PC-3 (cell line): Measurements from ENCODE around the gene RANBP3. TPM values are rescaled to one million over a fixed set of nuclear protein-coding genes. Genes with fewer than 3 reads are reported as not detected.

Experiments used
- ATAC-seq: fragments of 200-7000 bp; cut with Tn5 transposase; 2 replicates; pipeline ENCODE4 v1.9.1; 2020; ENCODE audit warnings: mild to moderate bottlenecking, moderate library complexity
- BruUV-seq: library from RNA; stranded (reverse); fragments of 400-500 nt; replicated peaks from 2 replicates; lab custom pipeline; 2021; lab: Mats Ljungman, UMichigan
- CTCF ChIA-PET: fragments of 300-600 bp; sonication (Branson Sonifier 250); formaldehyde crosslinking; loops from one replicate; lab custom pipeline; 2022; ENCODE audit warnings: antibody characterized with exemption; lab: Charles Lee
- POLR2A ChIA-PET: fragments of 300-600 bp; sonication (Branson Sonifier 250); formaldehyde crosslinking; loops from one replicate; lab custom pipeline; 2022; ENCODE audit warnings: antibody characterized with exemption; ENCODE audit not compliant: unreplicated experiment; lab: Charles Lee
- DNase-seq: peaks from one replicate; pipeline ENCODE4 v3.0.0-alpha.2; 2015
- H2AFZ ChIP-seq: fragments of 300-600 bp; sonication (generic); 2 replicates; pipeline ENCODE4 v1.6.0; 2016; ENCODE audit warnings: antibody characterized with exemption, low read length
- H3F3A ChIP-seq: fragments of 300-600 bp; sonication (generic); one replicate; pipeline ENCODE4 v1.6.0; 2017; ENCODE audit warnings: antibody characterized with exemption, low read length, control low read depth, mild to moderate bottlenecking; ENCODE audit not compliant: unreplicated experiment
- H3K27ac ChIP-seq: fragments of 300-600 bp; sonication (generic); 2 replicates; pipeline ENCODE4 v1.5.1; 2016; ENCODE audit warnings: mild to moderate bottlenecking, low read length
- H3K27me3 ChIP-seq: fragments of 300-600 bp; sonication (generic); 2 replicates; pipeline ENCODE4 v1.6.1; 2016; ENCODE audit warnings: low read length, mixed read lengths
- H3K36me3 ChIP-seq: fragments of 300-600 bp; sonication (generic); 2 replicates; pipeline ENCODE4 v1.6.1; 2016; ENCODE audit warnings: low read depth, mixed run types, low read length, mixed read lengths
- H3K4me1 ChIP-seq: fragments of 300-600 bp; sonication (generic); 2 replicates; pipeline ENCODE4 v1.5.1; 2016; ENCODE audit warnings: low read length; ENCODE audit not compliant: insufficient read depth
- H3K4me2 ChIP-seq: fragments of 300-600 bp; sonication (generic); 2 replicates; pipeline ENCODE4 v1.6.0; 2016; ENCODE audit warnings: low read length
- H3K4me3 ChIP-seq: fragments of 300-600 bp; sonication (generic); 2 replicates; pipeline ENCODE4 v1.5.1; 2016; ENCODE audit warnings: mild to moderate bottlenecking, low read length, mixed read lengths
- H3K79me2 ChIP-seq: fragments of 300-600 bp; sonication (generic); 2 replicates; pipeline ENCODE4 v1.6.1; 2017; ENCODE audit warnings: low read length, mixed read lengths
- H3K9ac ChIP-seq: fragments of 300-600 bp; sonication (generic); 2 replicates; pipeline ENCODE4 v1.6.0; 2016; ENCODE audit warnings: mild to moderate bottlenecking, low read length
- H3K9me2 ChIP-seq: fragments of 300-600 bp; sonication (generic); replicated peaks from 2 replicates; pipeline ENCODE4 v1.6.1; 2016; ENCODE audit warnings: mixed run types, low read length, mixed read lengths
- H3K9me3 ChIP-seq: fragments of 300-600 bp; sonication (generic); 2 replicates; pipeline ENCODE4 v1.6.1; 2016; ENCODE audit warnings: low read length, mixed read lengths
- H4K20me1 ChIP-seq: fragments of 300-600 bp; sonication (generic); 2 replicates; pipeline ENCODE4 v1.6.1; 2016; ENCODE audit warnings: low read length, mixed read lengths
- EZH2 ChIP-seq: fragments of 300-600 bp; sonication (generic); IDR thresholded peaks from one replicate; pipeline ENCODE4 v1.6.1; 2017; ENCODE audit warnings: antibody characterized with exemption, mild to moderate bottlenecking, low read length; ENCODE audit not compliant: unreplicated experiment
- EZH2phosphoT487 ChIP-seq: fragments of 300-600 bp; sonication (generic); IDR thresholded peaks from 2 replicates; pipeline ENCODE4 v1.6.1; 2018; ENCODE audit warnings: mild to moderate bottlenecking, antibody characterized with exemption, low read length, borderline replicate concordance
- intact Hi-C: fragments of 100-400 bp; cut with micrococcal nuclease; formaldehyde crosslinking; loops from 2 replicates; pipeline ENCODE4 v1.9.0; 2023
- total RNA-seq: library from RNA; depleted of rRNA; stranded (reverse); fragments of >200 nt; gene quantifications from 2 replicates; pipeline ENCODE4 v1.2.3, GENCODE V29; 2014
- TF ChIP-seq, protein P1 (sequence below): fragments of 300-600 bp; sonication (generic); conservative IDR thresholded peaks from 2 replicates; pipeline ENCODE4 v1.5.1; 2017; ENCODE audit warnings: antibody characterized with exemption, low read depth, mild to moderate bottlenecking, low read length

Gene RANBP3
- total RNA-seq, 1 experiment from 2014 or later: 114 TPM

DNA sequence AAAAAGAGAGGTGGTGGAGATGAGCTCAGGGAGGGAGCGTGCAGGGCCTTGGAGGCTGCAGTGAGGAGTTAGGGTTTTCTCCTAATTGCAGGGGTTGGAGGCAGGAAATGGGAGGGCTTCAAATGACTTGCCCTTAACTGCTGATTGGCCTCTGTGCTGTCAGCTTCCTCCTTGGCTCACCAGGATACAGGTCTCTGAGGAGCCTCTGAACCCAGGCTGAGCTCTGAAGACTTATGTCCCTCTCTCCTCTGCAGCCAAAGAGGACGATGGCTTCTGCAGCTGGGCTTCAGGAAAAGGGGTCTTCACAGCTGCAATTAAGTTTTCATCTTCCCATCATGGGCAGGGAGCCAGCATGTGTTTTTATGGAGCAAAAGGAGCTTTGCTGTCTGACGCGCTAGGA lies 6.7 kb upstream of the RANBP3 start:
- no peaks in the 10 kb centered on the region for H4K20me1 ChIP-seq
- ChIA-PET POLR2A (no interaction called here), CTCF (no interaction called here)
- no peaks in the 10 kb centered on the region for H3K36me3 ChIP-seq
- H3K4me3 ChIP-seq: no peak overlapping the region
- no peak for ATAC-seq
- TF ChIP-seq EZH2 (no peak), EZH2phosphoT487 (no peak)
- TF ChIP-seq, protein P1, sequence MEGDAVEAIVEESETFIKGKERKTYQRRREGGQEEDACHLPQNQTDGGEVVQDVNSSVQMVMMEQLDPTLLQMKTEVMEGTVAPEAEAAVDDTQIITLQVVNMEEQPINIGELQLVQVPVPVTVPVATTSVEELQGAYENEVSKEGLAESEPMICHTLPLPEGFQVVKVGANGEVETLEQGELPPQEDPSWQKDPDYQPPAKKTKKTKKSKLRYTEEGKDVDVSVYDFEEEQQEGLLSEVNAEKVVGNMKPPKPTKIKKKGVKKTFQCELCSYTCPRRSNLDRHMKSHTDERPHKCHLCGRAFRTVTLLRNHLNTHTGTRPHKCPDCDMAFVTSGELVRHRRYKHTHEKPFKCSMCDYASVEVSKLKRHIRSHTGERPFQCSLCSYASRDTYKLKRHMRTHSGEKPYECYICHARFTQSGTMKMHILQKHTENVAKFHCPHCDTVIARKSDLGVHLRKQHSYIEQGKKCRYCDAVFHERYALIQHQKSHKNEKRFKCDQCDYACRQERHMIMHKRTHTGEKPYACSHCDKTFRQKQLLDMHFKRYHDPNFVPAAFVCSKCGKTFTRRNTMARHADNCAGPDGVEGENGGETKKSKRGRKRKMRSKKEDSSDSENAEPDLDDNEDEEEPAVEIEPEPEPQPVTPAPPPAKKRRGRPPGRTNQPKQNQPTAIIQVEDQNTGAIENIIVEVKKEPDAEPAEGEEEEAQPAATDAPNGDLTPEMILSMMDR: no peak
- intact Hi-C loops: no loop called here
- H3K9me3 ChIP-seq: no peaks in the 10 kb centered on the region
- no peak overlapping the region for H3K9ac ChIP-seq
- H3F3A ChIP-seq: no peaks in the 10 kb centered on the region
- H2AFZ ChIP-seq: no peak overlapping the region
- H3K79me2 ChIP-seq: peaks cover 11% of the 10 kb centered on the region
- DNase-seq: no peak
- BruUV-seq: no TSS peak
- no peaks in the 10 kb centered on the region for H3K9me2 ChIP-seq
- H3K4me1 ChIP-seq: peaks cover 13% of the 10 kb centered on the region
- no peak overlapping the region for H3K4me2 ChIP-seq
- no peaks in the 10 kb centered on the region for H3K27me3 ChIP-seq
- H3K27ac ChIP-seq: no peak overlapping the region

DNA sequence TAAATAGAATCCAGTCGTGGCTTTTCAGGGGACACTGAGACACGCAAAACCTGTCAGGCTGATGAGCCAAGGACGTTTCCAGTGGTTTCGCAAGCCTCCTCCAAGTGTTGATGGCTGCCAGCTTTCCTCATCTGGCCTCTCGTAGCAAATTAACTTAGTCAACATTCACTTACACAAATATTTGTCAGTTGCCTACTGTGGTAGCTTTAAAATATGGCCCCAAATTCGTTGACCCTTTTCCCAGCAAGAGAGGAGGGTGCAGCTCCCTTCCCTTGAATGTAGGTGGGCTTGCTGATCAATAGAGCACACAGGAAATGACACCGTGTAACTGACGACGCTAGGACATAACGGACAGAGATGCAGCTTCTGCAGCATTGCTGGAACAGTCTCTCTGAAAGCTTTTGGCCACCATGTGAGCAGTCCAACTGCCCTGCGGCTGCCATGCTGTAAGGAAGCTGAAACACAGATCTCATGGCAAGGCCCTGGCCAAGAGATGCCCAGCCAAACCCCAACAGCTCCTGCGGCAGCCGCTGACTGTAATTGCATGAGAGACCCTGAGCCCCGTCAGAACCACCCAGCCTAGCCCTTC lies 5.5 kb upstream of the RANBP3 start:
- peaks cover 24% of the 10 kb centered on the region for H3K4me1 ChIP-seq
- H3K9me3 ChIP-seq: no peaks in the 10 kb centered on the region
- H3K4me2 ChIP-seq: no peak overlapping the region
- CTCF ChIA-PET: no interaction called here
- H3K4me3 ChIP-seq: no peak overlapping the region
- intact Hi-C loops: no loop called here
- TF ChIP-seq EZH2 (no peak), EZH2phosphoT487 (no peak)
- TF ChIP-seq, protein P1: no peak
- H2AFZ ChIP-seq: no peak overlapping the region
- no peak for DNase-seq
- H3K27ac ChIP-seq: no peak overlapping the region
- H3K36me3 ChIP-seq: no peaks in the 10 kb centered on the region
- no TSS peak for BruUV-seq
- no peak for ATAC-seq
- H3K9me2 ChIP-seq: no peaks in the 10 kb centered on the region
- H4K20me1 ChIP-seq: no peaks in the 10 kb centered on the region
- H3K27me3 ChIP-seq: no peaks in the 10 kb centered on the region
- H3F3A ChIP-seq: no peaks in the 10 kb centered on the region
- H3K79me2 ChIP-seq: peaks cover 23% of the 10 kb centered on the region
- POLR2A ChIA-PET: no interaction called here
- H3K9ac ChIP-seq: no peak overlapping the region
